Measurements from ENCODE around the gene HMCN2. TPM values are rescaled to one million over a fixed set of nuclear protein-coding genes. Genes with fewer than 3 reads are reported as not detected.

Gene HMCN2
- total and polyA plus RNA-seq, 2 donors from 2014 or later, result 0.99 to 8.6 TPM

DNA sequence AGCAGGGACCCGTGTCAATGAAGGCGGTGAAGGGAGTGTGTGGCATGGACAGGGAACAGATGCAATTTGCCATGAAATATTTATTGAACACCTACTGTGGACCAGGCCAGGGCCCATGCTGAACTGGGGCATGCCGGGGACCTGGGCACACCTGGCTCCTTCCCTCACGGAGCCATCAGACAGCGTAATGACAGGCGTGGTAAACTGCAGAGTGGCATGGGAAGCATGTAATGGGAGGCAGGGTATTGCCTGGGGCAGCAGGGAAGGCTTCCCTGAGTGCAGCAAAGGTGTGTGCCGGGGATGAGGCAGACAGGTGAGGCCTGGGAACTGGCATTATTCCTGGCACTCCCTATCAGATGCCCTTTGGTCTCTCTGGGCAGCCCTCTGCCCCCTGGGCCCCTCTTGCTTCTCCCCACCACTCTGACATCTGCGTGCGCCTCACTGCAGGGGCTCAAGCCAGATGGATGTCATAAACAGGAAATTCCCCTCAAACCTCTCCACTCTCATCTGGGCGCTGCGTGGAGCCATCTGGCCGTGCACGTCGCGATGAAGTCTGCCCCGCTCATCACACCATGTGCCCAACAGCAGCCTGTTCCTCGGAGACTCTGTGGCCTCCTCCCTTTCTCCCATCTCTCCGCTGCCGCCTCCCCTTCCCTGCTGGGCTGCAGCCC lies 67.6 kb downstream of the HMCN2 start:
- Histone ChIP-seq H3K9ac (ENCODE audit: low read length in 3 of 3) (no peak overlapping the region), H3K9me3 (ENCODE audit: control insufficient read depth in 2 of 3, insufficient read depth in 1 of 3, low read length in 3 of 3) (no peaks in the 10 kb centered on the region), H3K27ac (ENCODE audit: low read depth in 2 of 2, low read length in 2 of 2) (no peak overlapping the region), H3K36me3 (ENCODE audit: control insufficient read depth in 2 of 3, insufficient read depth in 3 of 3, low read length in 3 of 3) (no peaks in the 10 kb centered on the region), H3K4me3 (ENCODE audit: low read length in 3 of 3) (no peak overlapping the region), H3K27me3 (ENCODE audit: control insufficient read depth, insufficient read depth, low read length) (peaks cover 5% of the 10 kb centered on the region), H3K4me1 (ENCODE audit: control insufficient read depth in 2 of 3, insufficient read depth in 2 of 3, low read depth in 1 of 3, low read length in 3 of 3) (no peaks in the 10 kb centered on the region)
- no peak for FAIRE-seq
- intact Hi-C loops (cut with DNase I), result no loop called here
- DNase-seq, result no peak
- TF ChIP-seq, protein P1, sequence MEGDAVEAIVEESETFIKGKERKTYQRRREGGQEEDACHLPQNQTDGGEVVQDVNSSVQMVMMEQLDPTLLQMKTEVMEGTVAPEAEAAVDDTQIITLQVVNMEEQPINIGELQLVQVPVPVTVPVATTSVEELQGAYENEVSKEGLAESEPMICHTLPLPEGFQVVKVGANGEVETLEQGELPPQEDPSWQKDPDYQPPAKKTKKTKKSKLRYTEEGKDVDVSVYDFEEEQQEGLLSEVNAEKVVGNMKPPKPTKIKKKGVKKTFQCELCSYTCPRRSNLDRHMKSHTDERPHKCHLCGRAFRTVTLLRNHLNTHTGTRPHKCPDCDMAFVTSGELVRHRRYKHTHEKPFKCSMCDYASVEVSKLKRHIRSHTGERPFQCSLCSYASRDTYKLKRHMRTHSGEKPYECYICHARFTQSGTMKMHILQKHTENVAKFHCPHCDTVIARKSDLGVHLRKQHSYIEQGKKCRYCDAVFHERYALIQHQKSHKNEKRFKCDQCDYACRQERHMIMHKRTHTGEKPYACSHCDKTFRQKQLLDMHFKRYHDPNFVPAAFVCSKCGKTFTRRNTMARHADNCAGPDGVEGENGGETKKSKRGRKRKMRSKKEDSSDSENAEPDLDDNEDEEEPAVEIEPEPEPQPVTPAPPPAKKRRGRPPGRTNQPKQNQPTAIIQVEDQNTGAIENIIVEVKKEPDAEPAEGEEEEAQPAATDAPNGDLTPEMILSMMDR (IDR thresholded peaks at IDR 0.05; ENCODE audit: borderline replicate concordance, extremely low read depth, insufficient read depth), result no peak

DNA sequence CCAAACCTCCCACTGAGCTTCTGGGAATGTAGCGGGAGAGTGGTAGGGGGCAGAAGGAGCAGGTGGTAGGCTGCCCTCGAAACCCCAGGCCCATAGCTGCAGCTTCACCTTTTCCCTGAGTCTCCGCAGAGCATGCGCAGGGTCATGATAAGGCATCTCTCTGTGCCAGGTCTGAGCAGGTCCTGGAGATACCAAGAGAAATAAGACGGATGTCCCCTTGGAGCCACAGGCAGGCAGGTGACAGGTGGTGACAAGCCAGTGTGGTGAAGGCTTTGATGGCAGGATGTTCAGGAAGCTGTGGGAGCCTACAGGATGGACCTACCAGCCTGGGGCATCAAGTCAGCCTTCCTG lies 68.1 kb downstream of the HMCN2 start:
- Histone ChIP-seq H3K36me3 (ENCODE audit: control insufficient read depth in 2 of 3, insufficient read depth in 3 of 3, low read length in 3 of 3) (no peaks in the 10 kb centered on the region), H3K9me3 (ENCODE audit: control insufficient read depth in 2 of 3, insufficient read depth in 1 of 3, low read length in 3 of 3) (no peaks in the 10 kb centered on the region), H3K27me3 (ENCODE audit: control insufficient read depth, insufficient read depth, low read length) (peaks cover 3% of the 10 kb centered on the region), H3K9ac (ENCODE audit: low read length in 3 of 3) (no peak overlapping the region), H3K4me1 (ENCODE audit: control insufficient read depth in 2 of 3, insufficient read depth in 2 of 3, low read depth in 1 of 3, low read length in 3 of 3) (no peaks in the 10 kb centered on the region), H3K4me3 (ENCODE audit: low read length in 3 of 3) (no peak overlapping the region), H3K27ac (ENCODE audit: low read depth in 2 of 2, low read length in 2 of 2) (no peak overlapping the region)
- intact Hi-C loops (cut with DNase I), result no loop called here
- no peak for DNase-seq
- TF ChIP-seq, protein P1 (IDR thresholded peaks at IDR 0.05; ENCODE audit: borderline replicate concordance, extremely low read depth, insufficient read depth), result no peak
- FAIRE-seq, result no peak

DNA sequence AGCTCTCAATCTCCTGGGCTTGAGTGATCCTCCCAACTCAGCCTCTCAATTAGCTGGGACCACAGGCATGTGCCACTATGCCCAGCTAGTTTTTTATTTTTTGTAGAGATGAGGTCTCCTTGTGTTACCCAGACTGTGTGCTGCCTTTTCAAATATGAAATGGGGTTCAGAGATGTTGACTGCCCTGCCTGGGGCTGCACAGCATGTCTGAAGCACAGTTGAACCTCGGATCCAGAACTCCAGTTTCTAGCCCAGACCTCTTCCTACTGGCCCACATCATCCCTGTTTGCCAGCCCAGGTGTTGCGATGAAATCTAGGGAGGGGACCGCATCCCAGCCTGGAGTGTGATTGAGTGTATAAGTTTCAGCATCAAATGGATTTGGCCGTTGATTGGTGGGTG lies 69.4 kb downstream of the HMCN2 start:
- H3K27ac ChIP-seq (ENCODE audit: low read depth in 2 of 2, low read length in 2 of 2), result no peak overlapping the region
- TF ChIP-seq, protein P1 (IDR thresholded peaks at IDR 0.05; ENCODE audit: borderline replicate concordance, extremely low read depth, insufficient read depth), result no peak
- intact Hi-C loops (cut with DNase I), result no loop called here
- no peak overlapping the region for H3K4me3 ChIP-seq (ENCODE audit: low read length in 3 of 3)
- H3K9ac ChIP-seq (ENCODE audit: low read length in 3 of 3), result no peak overlapping the region
- no peak for DNase-seq
- H3K36me3 ChIP-seq (ENCODE audit: control insufficient read depth in 2 of 3, insufficient read depth in 3 of 3, low read length in 3 of 3), result no peaks in the 10 kb centered on the region
- no peaks in the 10 kb centered on the region for H3K27me3 ChIP-seq (ENCODE audit: control insufficient read depth, insufficient read depth, low read length)
- H3K9me3 ChIP-seq (ENCODE audit: control insufficient read depth in 2 of 3, insufficient read depth in 1 of 3, low read length in 3 of 3), result no peaks in the 10 kb centered on the region
- no peak for FAIRE-seq
- no peaks in the 10 kb centered on the region for H3K4me1 ChIP-seq (ENCODE audit: control insufficient read depth in 2 of 3, insufficient read depth in 2 of 3, low read depth in 1 of 3, low read length in 3 of 3)
